Uterus (tissue), 4 donors: ENCODE results near the gene ICA1. TPM values are rescaled to one million over a fixed set of nuclear protein-coding genes. Genes with fewer than 3 reads are reported as not detected.
A peak's percentile ranks its signal among the peaks of the same experiment; 100 is the strongest.

ENCODE experiments used
- DNase-seq, 2 donors: peaks; one replicate each; pipeline ENCODE4 v3.0.0-alpha.2; 2019 to 2020
- H3K27ac ChIP-seq, 2 donors: fragments of 200-600 bp; sonication (generic); 1 replicate in 1 of 2; 2 replicates in 1 of 2; pipeline ENCODE4 v1.5.1; 2016 to 2018
- H3K27me3 ChIP-seq, 2 donors: fragments of 200-600 bp; sonication (generic); one replicate each; pipeline ENCODE4 v1.5.1; 2018 to 2019; ENCODE audit warnings: control low read depth in 1 of 2
- H3K36me3 ChIP-seq, 2 donors: fragments of 200-600 bp; sonication (generic); one replicate each; pipeline ENCODE4 v1.5.1; 2019; ENCODE audit warnings: control low read depth in 1 of 2
- H3K4me1 ChIP-seq, 2 donors: fragments of 200-600 bp; sonication (generic); one replicate each; pipeline ENCODE4 v1.5.1; 2018 to 2019; ENCODE audit warnings: control low read depth in 1 of 2
- H3K4me3 ChIP-seq, 2 donors: fragments of 200-600 bp; sonication (generic); 1 replicate in 1 of 2; 2 replicates in 1 of 2; pipeline ENCODE4 v1.5.1; 2018 to 2019; ENCODE audit warnings: mild to moderate bottlenecking in 1 of 2
- H3K9me3 ChIP-seq, 2 donors: fragments of 200-600 bp; sonication (generic); one replicate each; pipeline ENCODE4 v1.5.1; 2019; ENCODE audit warnings: control low read depth in 1 of 2
- CTCF ChIP-seq, 4 experiments: fragments of 200-600 bp in 2 of 4; fragments of 450-650 bp in 2 of 4; sonication (generic) in 2 of 4; IDR thresholded peaks; one replicate each; pipeline ENCODE4 v1.5.1; 2016 to 2019; ENCODE audit warnings: antibody characterized with exemption in 4 of 4, mild to moderate bottlenecking in 2 of 4, moderate library complexity in 1 of 4
- POLR2A ChIP-seq, 2 donors: fragments of 450-650 bp; IDR thresholded peaks; one replicate each; pipeline ENCODE4 v1.6.1; 2016; ENCODE audit warnings: antibody characterized with exemption in 2 of 2, mild to moderate bottlenecking in 1 of 2, moderate library complexity in 1 of 2
- intact Hi-C: fragments of 100-400 bp; cut with DNase I; formaldehyde crosslinking; loops from one replicate; pipeline ENCODE4 v1.15.1; 2023; ENCODE audit warnings: low total_unique reads
- total RNA-seq, 4 donors: library from RNA; depleted of rRNA in 3 of 4; stranded (reverse); fragments of >200 nt in 3 of 4; gene quantifications; one replicate each; pipeline versions ENCODE4 v1.1.0 to v1.2.4, GENCODE V29; 2014 to 2023
- donor health status: DM: yes; HTN: yes; CAD: no.

ICA1 gene
- total RNA-seq, 4 donors from 2014 or later = 3.5 to 36.9 (median 28.5) TPM

GRCh38 chr7:8190119-8190895 lies 71.7 kb downstream of the ICA1 start:
- DNase-seq = peak in 1 of 2 donors; percentile 38
- no peak for TF ChIP-seq POLR2A (IDR thresholded peaks at IDR 0.05)
- TF ChIP-seq CTCF (IDR thresholded peaks at IDR 0.05) = peak; percentile 44 to 49 (median 46)
- Histone ChIP-seq H3K27ac (peak overlapping the region in 1 of 2 donors; percentile 39), H3K4me3 (no peak overlapping the region), H3K9me3 (no peaks in the 10 kb centered on the region), H3K4me1 (no peaks in the 10 kb centered on the region), H3K27me3 (no peaks in the 10 kb centered on the region), H3K36me3 (no peaks in the 10 kb centered on the region)
- intact Hi-C loops = no loop called here

GRCh38 chr7:8189625-8190024 lies 72.3 kb downstream of the ICA1 start:
- Histone ChIP-seq H3K27ac (no peak overlapping the region), H3K4me3 (no peak overlapping the region), H3K9me3 (no peaks in the 10 kb centered on the region), H3K4me1 (no peaks in the 10 kb centered on the region), H3K36me3 (no peaks in the 10 kb centered on the region), H3K27me3 (no peaks in the 10 kb centered on the region)
- intact Hi-C loops = no loop called here
- no peak for TF ChIP-seq POLR2A (IDR thresholded peaks at IDR 0.05)
- TF ChIP-seq CTCF (IDR thresholded peaks at IDR 0.05) = no peak
- DNase-seq = no peak

GRCh38 chr7:8185926-8186683 lies 75.9 kb downstream of the ICA1 start:
- no peak overlapping the region for H3K4me3 ChIP-seq
- H3K27me3 ChIP-seq = no peaks in the 10 kb centered on the region
- TF ChIP-seq POLR2A (IDR thresholded peaks at IDR 0.05) = no peak
- no peak for TF ChIP-seq CTCF (IDR thresholded peaks at IDR 0.05)
- no peaks in the 10 kb centered on the region for H3K9me3 ChIP-seq
- no peaks in the 10 kb centered on the region for H3K36me3 ChIP-seq
- no peak overlapping the region for H3K27ac ChIP-seq
- DNase-seq = no peak
- intact Hi-C loops = no loop called here
- no peaks in the 10 kb centered on the region for H3K4me1 ChIP-seq

- TF ChIP-seq CTCF (IDR thresholded peaks at IDR 0.05) = no peak
- no peak for TF ChIP-seq POLR2A (IDR thresholded peaks at IDR 0.05)
- H3K9me3 ChIP-seq = no peaks in the 10 kb centered on the region
- intact Hi-C loops = no loop called here
Measured at GRCh38 chr7:8184221-8184620, 77.7 kb downstream of the ICA1 start.

GRCh38 chr7:8179486-8179885 lies 82.5 kb downstream of the ICA1 start:
- H3K27ac ChIP-seq = no peak overlapping the region
- no peaks in the 10 kb centered on the region for H3K4me1 ChIP-seq
- H3K27me3 ChIP-seq = no peaks in the 10 kb centered on the region
- H3K9me3 ChIP-seq = no peaks in the 10 kb centered on the region
- DNase-seq = no peak
- intact Hi-C loops = no loop called here
- no peak overlapping the region for H3K4me3 ChIP-seq
- no peaks in the 10 kb centered on the region for H3K36me3 ChIP-seq
- TF ChIP-seq POLR2A (IDR thresholded peaks at IDR 0.05) (no peak), CTCF (IDR thresholded peaks at IDR 0.05) (no peak)

More at GRCh38 chr7:8184221-8184620, 77.7 kb downstream of the ICA1 start:
- Histone ChIP-seq H3K36me3 (no peaks in the 10 kb centered on the region), H3K27me3 (no peaks in the 10 kb centered on the region), H3K4me1 (no peaks in the 10 kb centered on the region), H3K27ac (no peak overlapping the region), H3K4me3 (no peak overlapping the region)
- no peak for DNase-seq
